Ishikawa (cell line): ENCODE measurements around the gene SLCO2A1.

Experiments used
- CEBPB ChIP-seq: IDR thresholded peaks from 2 replicates; pipeline ENCODE4 v1.6.1; 2012
- CREB1 ChIP-seq: IDR thresholded peaks from 2 replicates; pipeline ENCODE4 v1.6.1; 2012; ENCODE audit warnings: low read depth
- EGR1 ChIP-seq: IDR thresholded peaks from 2 replicates; pipeline ENCODE4 v1.6.1; 2012
- EP300 ChIP-seq: IDR thresholded peaks from 2 replicates; pipeline ENCODE4 v1.6.1; 2012; ENCODE audit warnings: borderline replicate concordance
- FOXM1 ChIP-seq: IDR thresholded peaks from 2 replicates; pipeline ENCODE4 v1.6.1; 2012; ENCODE audit warnings: low read depth, borderline replicate concordance
- NFIC ChIP-seq: IDR thresholded peaks from 2 replicates; pipeline ENCODE4 v1.6.1; 2012
- RAD21 ChIP-seq: IDR thresholded peaks from 2 replicates; pipeline ENCODE4 v1.6.1; 2012; ENCODE audit warnings: low read depth
- TAF1 ChIP-seq: IDR thresholded peaks from 2 replicates; pipeline ENCODE4 v1.6.1; 2012; ENCODE audit warnings: low read depth, mild to moderate bottlenecking
- TCF12 ChIP-seq: IDR thresholded peaks from 2 replicates; pipeline ENCODE4 v1.6.1; 2012; ENCODE audit warnings: low read depth
- TEAD4 ChIP-seq: IDR thresholded peaks from 2 replicates; pipeline ENCODE4 v1.6.1; 2012
- YY1 ChIP-seq: IDR thresholded peaks from 2 replicates; pipeline ENCODE4 v1.6.1; 2012; ENCODE audit warnings: low read depth
- ZBTB7A ChIP-seq: IDR thresholded peaks from 2 replicates; pipeline ENCODE4 v1.6.1; 2012; ENCODE audit warnings: low read depth
- TF ChIP-seq, protein P1 (sequence below): IDR thresholded peaks from 2 replicates; pipeline ENCODE4 v1.6.1; 2012; ENCODE audit warnings: low read depth, mild to moderate bottlenecking
- TF ChIP-seq, protein P2 (sequence below): IDR thresholded peaks from 2 replicates; pipeline ENCODE4 v1.6.1; 2012
- TF ChIP-seq, protein P3 (sequence below): IDR thresholded peaks from 2 replicates; pipeline ENCODE4 v1.6.1; 2012

SLCO2A1 gene

DNA sequence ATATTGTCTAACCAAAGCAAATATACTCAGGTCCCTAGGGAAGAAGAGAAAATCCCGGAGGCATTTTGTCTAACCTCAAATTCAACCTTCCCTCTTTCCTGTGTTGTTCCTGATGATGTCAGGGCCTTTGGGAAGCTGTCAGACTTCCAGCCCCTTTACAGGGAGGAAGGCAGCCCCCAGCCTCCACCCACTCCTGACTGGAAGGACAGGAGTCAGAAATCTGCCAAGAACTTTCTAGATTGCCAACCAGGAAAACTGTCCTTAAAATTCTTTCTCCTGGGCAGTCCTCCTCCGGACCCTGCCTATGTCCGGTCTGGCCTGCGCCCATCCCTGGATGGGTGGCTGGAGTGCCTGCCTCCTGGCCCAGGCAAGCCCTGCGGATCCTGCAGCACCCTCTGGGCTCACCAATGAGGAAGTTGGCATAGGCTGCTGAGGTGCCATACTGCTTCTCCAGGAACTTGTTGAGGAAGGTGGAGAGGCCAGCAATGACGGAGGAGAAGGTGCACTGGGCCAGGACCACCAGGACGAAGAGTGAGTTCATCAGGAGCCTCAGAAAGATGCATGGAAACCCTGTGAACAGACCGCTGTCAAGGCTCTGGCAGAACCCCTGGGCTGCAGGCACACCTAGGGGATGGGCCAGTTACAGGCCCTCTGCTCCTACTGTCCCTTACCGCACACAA is 81.5 kb downstream of the SLCO2A1 start:
- TF ChIP-seq, protein P1, sequence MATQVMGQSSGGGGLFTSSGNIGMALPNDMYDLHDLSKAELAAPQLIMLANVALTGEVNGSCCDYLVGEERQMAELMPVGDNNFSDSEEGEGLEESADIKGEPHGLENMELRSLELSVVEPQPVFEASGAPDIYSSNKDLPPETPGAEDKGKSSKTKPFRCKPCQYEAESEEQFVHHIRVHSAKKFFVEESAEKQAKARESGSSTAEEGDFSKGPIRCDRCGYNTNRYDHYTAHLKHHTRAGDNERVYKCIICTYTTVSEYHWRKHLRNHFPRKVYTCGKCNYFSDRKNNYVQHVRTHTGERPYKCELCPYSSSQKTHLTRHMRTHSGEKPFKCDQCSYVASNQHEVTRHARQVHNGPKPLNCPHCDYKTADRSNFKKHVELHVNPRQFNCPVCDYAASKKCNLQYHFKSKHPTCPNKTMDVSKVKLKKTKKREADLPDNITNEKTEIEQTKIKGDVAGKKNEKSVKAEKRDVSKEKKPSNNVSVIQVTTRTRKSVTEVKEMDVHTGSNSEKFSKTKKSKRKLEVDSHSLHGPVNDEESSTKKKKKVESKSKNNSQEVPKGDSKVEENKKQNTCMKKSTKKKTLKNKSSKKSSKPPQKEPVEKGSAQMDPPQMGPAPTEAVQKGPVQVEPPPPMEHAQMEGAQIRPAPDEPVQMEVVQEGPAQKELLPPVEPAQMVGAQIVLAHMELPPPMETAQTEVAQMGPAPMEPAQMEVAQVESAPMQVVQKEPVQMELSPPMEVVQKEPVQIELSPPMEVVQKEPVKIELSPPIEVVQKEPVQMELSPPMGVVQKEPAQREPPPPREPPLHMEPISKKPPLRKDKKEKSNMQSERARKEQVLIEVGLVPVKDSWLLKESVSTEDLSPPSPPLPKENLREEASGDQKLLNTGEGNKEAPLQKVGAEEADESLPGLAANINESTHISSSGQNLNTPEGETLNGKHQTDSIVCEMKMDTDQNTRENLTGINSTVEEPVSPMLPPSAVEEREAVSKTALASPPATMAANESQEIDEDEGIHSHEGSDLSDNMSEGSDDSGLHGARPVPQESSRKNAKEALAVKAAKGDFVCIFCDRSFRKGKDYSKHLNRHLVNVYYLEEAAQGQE = no peak
- no peak for TF ChIP-seq TAF1
- no peak for TF ChIP-seq YY1
- TF ChIP-seq EGR1 = no peak
- TF ChIP-seq CEBPB = no peak
- TF ChIP-seq CREB1 = no peak
- no peak for TF ChIP-seq NFIC
- no peak for TF ChIP-seq FOXM1
- no peak for TF ChIP-seq TEAD4
- TF ChIP-seq, protein P2, sequence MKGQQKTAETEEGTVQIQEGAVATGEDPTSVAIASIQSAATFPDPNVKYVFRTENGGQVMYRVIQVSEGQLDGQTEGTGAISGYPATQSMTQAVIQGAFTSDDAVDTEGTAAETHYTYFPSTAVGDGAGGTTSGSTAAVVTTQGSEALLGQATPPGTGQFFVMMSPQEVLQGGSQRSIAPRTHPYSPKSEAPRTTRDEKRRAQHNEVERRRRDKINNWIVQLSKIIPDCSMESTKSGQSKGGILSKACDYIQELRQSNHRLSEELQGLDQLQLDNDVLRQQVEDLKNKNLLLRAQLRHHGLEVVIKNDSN = no peak
- no peak for TF ChIP-seq EP300
- no peak for TF ChIP-seq ZBTB7A

DNA sequence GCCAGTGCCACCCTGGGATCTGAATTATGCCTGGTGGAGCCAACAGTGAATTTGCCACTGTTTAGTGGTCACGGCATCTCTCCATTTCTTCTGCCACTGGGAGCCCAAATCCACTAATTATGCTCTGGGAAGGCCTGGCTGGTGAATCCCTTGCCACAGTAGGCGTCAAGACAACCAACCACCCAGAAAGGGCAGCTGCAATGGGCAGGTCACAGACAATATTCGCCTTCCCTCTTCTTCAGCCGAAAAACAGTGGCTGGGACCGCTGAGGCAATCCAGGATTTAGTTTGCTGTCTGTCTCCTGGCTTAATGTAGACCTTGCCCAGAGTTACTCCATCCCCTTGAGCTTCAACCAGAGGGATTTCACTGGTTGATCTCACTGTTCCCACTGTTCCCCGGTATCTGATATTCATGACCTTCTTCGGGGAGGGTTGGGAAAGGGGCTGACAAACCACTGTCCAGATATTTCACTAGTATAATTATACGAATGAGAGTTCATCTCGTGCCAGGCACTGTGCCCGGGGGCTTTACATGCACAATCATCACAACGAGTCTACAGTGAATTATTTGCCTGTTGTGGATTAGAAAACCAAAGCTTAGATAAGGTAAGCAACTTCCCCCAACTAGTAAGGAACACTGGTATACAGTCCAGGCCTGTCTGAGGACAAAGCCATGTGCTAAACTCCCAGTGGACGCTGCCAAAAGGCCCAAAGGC is 84.2 kb downstream of the SLCO2A1 start:
- no peak for TF ChIP-seq ZBTB7A
- no peak for TF ChIP-seq EGR1
- TF ChIP-seq, protein P2 = no peak
- TF ChIP-seq RAD21 = no peak

DNA sequence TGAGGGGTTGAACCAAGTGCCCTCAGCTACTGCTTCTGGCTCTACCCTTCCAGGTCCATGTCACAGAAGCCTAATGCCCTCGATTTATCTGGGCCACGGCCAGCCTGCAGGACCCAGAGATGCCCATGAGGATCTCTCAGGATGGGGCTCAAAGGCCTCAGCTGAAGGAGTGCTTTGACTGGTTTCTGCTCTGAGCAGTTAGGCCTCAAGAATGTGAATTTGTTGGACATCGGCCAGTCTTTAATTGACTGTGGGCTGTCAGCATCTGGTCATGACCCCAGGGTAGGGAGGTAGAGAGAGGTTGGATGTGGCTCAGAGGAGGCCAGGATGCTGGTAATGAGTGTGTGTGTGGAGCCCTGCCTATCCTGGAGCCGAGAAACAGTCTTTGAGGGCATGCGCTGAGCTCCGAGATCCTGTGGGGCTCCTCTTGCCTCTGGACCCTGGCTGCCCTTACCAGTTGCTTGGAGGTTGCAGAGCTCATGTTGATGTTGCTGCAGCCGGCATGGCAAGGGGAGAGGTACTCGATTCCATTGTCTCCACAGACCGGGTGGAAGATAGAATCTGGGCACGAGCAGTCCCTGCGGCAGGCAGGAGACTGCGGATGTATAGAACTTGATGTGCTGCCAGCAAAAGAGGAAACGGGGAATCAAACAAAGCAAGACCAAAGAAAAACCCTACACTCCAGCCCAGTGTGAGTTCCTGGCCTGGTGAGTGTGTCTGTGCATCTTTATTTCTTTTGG is 84.9 kb downstream of the SLCO2A1 start:
- TF ChIP-seq, protein P3, sequence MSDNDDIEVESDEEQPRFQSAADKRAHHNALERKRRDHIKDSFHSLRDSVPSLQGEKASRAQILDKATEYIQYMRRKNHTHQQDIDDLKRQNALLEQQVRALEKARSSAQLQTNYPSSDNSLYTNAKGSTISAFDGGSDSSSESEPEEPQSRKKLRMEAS = no peak
- peak; percentile 57; the same call in 1 of the 2 replicates for TF ChIP-seq NFIC

DNA sequence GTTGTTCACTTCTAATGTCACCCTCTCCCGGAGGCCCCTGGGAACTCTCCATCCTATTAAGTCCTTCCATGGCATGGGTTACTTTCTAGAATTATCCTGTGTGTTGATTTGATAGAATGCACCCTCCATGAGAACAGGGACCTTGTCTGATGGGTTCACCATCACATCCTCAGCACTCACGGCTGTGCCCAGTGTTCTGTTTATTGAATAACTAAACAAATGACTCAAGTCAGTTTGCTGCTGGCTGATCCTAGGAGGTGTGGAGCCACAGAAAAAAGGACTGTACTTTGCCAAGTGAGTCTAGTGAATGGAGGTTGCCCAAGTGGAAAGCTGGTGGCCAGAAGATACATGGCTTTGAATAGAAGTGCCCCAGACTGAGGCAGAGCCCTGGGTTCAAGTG is 85.5 kb downstream of the SLCO2A1 start:
- TF ChIP-seq TCF12 (no peak), CREB1 (no peak), YY1 (no peak), RAD21 (no peak)
- TF ChIP-seq, protein P1 = no peak

DNA sequence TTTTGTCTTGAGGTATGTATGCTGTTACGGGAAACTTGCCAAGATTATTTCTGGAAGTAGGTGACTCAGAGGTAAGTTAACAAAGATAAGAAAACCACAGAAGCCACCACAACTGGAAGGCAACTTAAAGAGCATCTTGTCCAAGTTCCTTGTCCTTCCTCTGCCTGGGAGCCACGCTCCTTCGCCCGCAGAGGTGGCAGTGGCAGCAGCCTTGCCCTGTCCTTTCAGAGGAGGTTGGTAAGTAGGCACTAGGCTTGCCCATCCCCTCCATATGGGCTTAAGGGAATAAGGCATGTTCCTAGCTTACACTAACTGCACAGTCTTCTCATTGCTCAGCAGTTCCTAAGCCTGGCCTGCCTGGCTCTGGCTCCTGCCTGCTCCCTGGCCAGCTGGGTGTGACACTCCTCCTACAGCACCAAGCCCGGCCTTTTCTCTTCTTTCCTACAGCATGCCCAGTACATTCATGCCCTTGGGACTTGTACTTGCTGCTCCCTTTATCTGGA is 86.0 kb downstream of the SLCO2A1 start:
- TF ChIP-seq ZBTB7A = no peak
- TF ChIP-seq CEBPB = no peak
- TF ChIP-seq NFIC = peak; percentile 56
- no peak for TF ChIP-seq TAF1
- no peak for TF ChIP-seq EGR1
- TF ChIP-seq, protein P3 = no peak

DNA sequence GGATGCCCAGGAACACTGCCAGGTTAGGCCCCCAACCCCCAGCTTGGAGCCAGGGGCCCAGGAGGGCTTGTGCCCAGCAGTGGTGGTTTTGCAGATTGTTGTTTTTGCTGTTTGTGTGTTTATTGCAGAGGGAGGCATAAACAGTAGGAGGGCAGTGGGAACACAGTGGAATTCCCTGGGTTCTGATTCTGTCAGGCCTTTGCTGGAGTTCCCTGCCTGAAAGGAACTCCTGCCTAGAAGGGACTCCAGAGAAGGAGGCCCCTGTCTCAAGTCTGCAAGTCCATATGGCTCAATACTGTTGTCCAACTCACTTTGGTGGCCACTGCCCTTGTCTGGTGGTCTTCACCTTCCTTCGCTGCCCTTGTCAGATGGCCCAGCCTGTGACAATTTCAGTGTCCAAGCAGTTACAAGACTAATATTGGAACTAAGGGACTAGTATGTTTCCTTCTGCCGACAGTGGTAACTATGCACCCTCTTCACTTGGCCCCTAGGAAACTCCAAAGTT is 86.6 kb downstream of the SLCO2A1 start:
- TF ChIP-seq EGR1 (no peak), TAF1 (no peak), CREB1 (no peak), CEBPB (no peak), NFIC (no peak), TEAD4 (no peak), FOXM1 (no peak), RAD21 (no peak), TCF12 (no peak)
- TF ChIP-seq, protein P1 = no peak
- TF ChIP-seq, protein P3 = no peak
- TF ChIP-seq, protein P2 = no peak
